ENCODE results near the gene TDRD10.
"Not testable (repeated sequence)": the region's sequence is repeated elsewhere in the genome, so short reads cannot be mapped to it uniquely, and the experiment has no call there.

- TF ChIP-seq EZH2phosphoT487 (IDR thresholded peaks at IDR 0.05; ENCODE audit: insufficient read depth, low read depth); EZH2 (IDR thresholded peaks at IDR 0.05; ENCODE audit: insufficient read depth, poor library complexity, severe bottlenecking): not testable (repeated sequence)
Measured at GRCh38 chr1:154486756-154487155, 15.3 kb upstream of the TDRD10 start.

All from GM23248 (cell line).